Stimulated activated CD4-positive, alpha-beta T cell treated with anti-CD3 and anti-CD28 coated beads, Interleukin-12 subunit alpha, Interleukin-12 subunit beta, amount 100 ng/mL, for 48 hours (primary cell): ENCODE data around the gene XIST.
"Not testable (repeated sequence)": the region's sequence is repeated elsewhere in the genome, so short reads cannot be mapped to it uniquely, and the experiment has no call there.

Experiments used
- DNase-seq, 3 donors: peaks; one replicate each; pipeline ENCODE4 v3.0.0-alpha.2; 2020; ENCODE audit warnings: low read depth in 2 of 3, low spot score in 1 of 3

The XIST gene

DNA sequence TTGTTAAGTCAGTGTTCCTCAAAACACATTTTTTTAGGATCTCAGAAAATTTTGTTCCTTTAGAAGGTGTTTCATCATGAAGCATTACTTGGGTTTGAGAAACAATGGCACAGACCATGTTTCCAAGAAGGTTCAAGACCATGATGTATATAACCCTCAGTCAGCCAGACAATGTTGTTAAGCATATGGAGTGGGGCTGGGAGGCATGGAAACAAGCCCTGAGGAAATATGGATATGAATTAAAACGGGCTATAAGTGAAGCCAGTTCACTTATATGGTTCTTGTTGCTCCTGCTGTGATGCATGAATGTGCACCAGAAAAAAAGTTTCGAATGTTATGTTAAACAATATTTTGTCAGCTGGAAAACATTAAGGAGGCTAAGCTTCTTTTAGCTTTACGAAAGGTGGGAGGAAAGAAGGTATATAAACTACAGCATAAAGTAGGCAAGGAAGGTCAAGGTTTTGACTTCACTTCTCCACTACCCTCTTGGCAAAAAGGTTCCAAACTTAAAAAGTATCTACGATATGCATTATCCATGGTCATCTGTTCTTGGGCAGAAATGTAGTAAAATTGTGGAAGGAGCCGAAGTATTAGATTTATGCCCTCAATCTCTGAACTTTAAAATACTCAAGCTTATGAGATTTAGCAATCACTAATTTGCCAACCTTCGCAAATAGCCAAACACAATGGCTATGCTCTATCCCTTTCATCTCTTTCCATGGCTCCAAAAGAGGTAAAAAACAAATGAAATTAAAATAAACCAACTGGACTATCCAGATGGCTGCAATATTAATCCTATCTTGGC is 12.2 kb downstream of the XIST start:
- no peak for DNase-seq

- no peak for DNase-seq
These were observed 13.4 kb downstream of the XIST start for GRCh38 chrX:73839152-73839551.

GRCh38 chrX:73838123-73838522 is 14.4 kb downstream of the XIST start:
- no peak for DNase-seq

- no peak for DNase-seq
These were observed 15.5 kb downstream of the XIST start for GRCh38 chrX:73836956-73837477.

GRCh38 chrX:73834219-73834618 is 18.3 kb downstream of the XIST start:
- DNase-seq: no peak

- no peak for DNase-seq
These were observed 20.2 kb downstream of the XIST start for GRCh38 chrX:73832319-73832718.

DNA sequence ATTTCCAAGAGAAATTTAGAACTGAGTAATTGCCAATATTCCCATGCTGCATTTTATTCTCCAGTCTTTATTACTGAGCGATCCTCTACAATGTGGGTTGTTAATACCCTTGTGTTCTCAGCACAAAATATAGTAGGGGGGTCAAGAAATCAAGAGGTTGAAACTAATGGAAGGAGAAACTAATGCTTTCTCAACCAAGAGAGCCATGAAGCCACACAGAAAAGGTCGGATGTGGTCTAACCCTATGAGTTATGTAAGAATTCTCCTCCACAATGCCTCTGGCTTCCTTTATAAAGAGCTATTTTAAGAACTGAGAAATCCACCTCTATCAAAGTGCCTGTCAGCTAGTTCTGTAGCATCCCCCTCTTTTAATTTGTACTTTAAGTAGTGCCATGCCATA is 21.0 kb downstream of the XIST start:
- no peak for DNase-seq

- DNase-seq: no peak
These were observed 21.8 kb downstream of the XIST start for GRCh38 chrX:73830489-73831414.

GRCh38 chrX:73829890-73830466 is 22.5 kb downstream of the XIST start:
- DNase-seq: no peak

- DNase-seq: no peak
These were observed 24.3 kb downstream of the XIST start for GRCh38 chrX:73828080-73828720.

DNA sequence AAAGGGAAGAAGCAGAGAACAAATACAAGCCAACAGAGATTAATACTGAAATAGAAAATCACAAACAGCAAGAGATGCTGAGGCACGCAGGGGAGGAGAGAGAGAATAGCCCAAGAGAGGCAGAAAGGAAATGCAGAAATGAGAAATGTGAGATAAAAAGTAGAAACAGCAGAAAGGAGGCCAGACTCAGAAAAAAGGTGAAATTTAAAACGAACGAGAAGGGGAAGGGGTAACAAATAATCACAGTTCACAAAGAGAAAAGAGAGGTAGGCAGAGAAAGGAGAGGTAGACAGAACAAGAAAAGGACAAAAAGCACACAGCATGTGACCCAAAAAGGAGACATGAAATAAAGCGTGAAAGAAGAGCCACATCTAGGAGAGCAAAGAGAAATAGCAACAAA is 25.1 kb downstream of the XIST start:
- DNase-seq: no peak

DNA sequence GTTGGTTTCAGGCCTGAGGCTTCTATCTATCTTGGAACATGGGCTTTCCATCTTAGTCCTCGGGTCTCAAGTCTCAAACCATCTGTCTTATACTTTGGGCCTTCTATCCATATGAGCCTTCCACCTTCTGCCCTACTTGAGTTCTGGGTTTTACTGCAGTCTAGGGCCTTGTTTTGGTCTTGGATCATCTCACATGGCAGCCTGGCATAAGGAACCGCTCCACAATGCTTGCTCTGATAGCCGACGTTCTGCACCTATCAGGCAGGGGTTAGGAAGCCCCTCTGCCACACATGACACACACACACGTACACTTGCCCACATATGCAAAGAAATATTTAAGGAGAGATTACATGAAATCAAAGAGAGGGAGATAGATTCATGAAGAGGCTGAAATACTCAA is 25.5 kb downstream of the XIST start:
- DNase-seq: no peak

GRCh38 chrX:73825569-73825968 is 26.9 kb downstream of the XIST start:
- no peak for DNase-seq

- DNase-seq: no peak
These were observed 29.0 kb downstream of the XIST start for GRCh38 chrX:73823473-73824004.

DNA sequence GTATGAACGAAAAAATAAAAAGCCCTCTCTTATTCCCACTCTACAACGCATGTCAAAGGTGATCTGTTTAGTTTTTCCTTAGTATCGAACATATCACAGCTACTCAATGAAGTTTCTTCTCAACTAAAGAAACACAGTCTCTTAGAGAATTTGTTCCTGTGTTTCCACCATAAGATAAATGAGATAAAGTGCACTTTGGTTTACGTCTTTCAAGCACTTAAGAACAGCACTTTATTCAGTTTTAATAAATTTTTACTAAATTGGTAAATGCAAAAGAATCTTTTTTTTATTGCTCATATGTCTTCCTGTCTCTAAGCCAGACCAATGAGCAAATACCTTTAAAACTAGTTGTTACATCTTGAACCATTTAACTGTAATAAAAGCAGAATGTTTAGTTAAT is 29.7 kb downstream of the XIST start:
- DNase-seq: no peak

GRCh38 chrX:73821921-73822559 is 30.5 kb downstream of the XIST start:
- DNase-seq: no peak

DNA sequence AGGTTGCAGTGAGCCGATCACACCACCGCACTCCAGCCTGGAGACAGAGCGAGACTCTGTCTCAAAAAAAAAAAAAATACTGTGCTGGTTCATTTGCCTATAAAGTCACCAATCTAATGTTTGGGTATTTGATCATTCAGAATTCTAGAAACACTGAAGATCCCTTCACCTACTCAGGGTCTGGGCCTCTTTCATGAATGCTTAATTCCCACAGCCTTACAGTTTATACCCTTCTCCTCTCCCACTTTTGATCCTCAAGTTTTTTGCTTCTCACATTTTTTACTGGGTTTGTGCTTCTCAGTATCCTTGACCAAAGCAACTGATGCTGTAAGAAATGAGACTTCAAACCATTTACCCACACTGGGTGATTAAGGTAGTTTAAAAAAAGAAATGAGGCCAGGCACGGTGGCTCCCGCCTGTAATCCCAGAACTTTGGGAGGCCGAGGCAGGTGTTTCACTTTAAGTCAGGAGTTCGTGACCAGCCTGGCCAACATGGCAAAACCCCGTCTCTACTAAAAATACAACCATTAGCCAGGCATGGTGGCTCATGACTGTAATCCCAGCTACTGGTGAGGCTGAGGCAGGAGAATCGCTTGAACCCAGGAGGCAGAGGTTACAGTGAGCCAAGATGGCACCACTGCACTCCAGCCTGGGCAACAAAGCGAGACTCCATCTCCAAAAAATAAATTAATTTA is 32.5 kb downstream of the XIST start:
- DNase-seq: not testable (repeated sequence)

GRCh38 chrX:73818200-73819116 is 34.1 kb downstream of the XIST start:
- no peak for DNase-seq
